ENCODE measurements around the gene DUT. TPM values are rescaled to one million over a fixed set of nuclear protein-coding genes. Genes with fewer than 3 reads are reported as not detected.

DUT gene
- total RNA-seq, 1 donor from 2014 or later = 81.0 TPM

DNA sequence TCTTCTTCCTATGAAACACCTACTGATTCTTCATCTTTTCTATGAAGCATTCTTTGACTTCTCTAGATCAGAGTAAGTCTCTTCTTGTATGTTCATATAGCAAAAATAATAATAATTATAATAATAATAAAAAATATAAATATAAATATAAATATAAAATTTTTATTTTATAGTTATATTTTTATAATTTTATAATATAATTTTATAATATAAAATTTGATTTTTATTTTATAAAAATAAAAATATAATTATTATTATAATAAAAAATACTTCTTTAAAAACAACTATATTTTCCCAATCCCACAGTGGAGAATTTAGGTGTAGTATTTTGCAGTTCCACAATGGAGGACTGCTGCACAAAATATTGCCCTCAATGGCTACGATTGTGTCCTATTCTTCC, 34.3 kb downstream of the DUT start:
- no peak overlapping the region for H3K4me3 Mint-ChIP-seq (ENCODE audit: unreplicated experiment)
- no peaks in the 10 kb centered on the region for H3K27me3 Mint-ChIP-seq (ENCODE audit: unreplicated experiment)
- DNase-seq (ENCODE audit: extremely low spot score, unreplicated experiment) = no peak
- peaks cover 7% of the 10 kb centered on the region for H3K9me3 Mint-ChIP-seq (ENCODE audit: unreplicated experiment)
- H3K4me1 Mint-ChIP-seq (ENCODE audit: unreplicated experiment) = peaks cover 16% of the 10 kb centered on the region
- no peaks in the 10 kb centered on the region for H3K36me3 Mint-ChIP-seq (ENCODE audit: unreplicated experiment)
- TF ChIP-seq, protein P1, sequence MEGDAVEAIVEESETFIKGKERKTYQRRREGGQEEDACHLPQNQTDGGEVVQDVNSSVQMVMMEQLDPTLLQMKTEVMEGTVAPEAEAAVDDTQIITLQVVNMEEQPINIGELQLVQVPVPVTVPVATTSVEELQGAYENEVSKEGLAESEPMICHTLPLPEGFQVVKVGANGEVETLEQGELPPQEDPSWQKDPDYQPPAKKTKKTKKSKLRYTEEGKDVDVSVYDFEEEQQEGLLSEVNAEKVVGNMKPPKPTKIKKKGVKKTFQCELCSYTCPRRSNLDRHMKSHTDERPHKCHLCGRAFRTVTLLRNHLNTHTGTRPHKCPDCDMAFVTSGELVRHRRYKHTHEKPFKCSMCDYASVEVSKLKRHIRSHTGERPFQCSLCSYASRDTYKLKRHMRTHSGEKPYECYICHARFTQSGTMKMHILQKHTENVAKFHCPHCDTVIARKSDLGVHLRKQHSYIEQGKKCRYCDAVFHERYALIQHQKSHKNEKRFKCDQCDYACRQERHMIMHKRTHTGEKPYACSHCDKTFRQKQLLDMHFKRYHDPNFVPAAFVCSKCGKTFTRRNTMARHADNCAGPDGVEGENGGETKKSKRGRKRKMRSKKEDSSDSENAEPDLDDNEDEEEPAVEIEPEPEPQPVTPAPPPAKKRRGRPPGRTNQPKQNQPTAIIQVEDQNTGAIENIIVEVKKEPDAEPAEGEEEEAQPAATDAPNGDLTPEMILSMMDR (IDR thresholded peaks at IDR 0.05) = no peak
- no peak overlapping the region for H3K27ac Mint-ChIP-seq (ENCODE audit: unreplicated experiment)

- TF ChIP-seq, protein P1 (IDR thresholded peaks at IDR 0.05) = no peak
- Mint-ChIP-seq H3K27me3 (ENCODE audit: unreplicated experiment) (no peaks in the 10 kb centered on the region), H3K4me1 (ENCODE audit: unreplicated experiment) (peaks cover 13% of the 10 kb centered on the region), H3K36me3 (ENCODE audit: unreplicated experiment) (no peaks in the 10 kb centered on the region), H3K9me3 (ENCODE audit: unreplicated experiment) (peaks cover 3% of the 10 kb centered on the region), H3K4me3 (ENCODE audit: unreplicated experiment) (no peak overlapping the region), H3K27ac (ENCODE audit: unreplicated experiment) (no peak overlapping the region)
- no peak for DNase-seq (ENCODE audit: extremely low spot score, unreplicated experiment)
Measured at GRCh38 chr15:48366584-48367312, 35.5 kb downstream of the DUT start.

DNA sequence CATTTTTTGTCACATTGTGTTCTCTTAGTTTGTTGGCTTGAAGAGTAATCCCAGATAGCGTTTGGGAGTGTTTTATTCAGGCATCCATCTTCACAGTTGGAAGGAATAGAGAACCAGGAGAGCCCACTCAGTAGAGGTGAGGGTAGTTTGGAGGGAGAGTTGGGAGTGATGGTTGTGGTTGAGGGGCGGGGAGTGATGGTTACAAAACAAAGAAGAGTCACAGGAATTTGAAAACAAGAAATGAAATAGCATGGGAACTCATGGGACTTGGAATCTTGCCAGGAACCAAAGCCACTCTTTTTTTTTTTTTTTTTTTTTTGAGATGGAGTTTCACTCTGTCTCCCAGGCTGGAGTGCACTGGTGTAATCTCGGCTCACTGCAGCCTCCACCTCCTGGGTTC, 36.3 kb downstream of the DUT start:
- H3K9me3 Mint-ChIP-seq (ENCODE audit: unreplicated experiment) = no peaks in the 10 kb centered on the region
- no peak overlapping the region for H3K4me3 Mint-ChIP-seq (ENCODE audit: unreplicated experiment)
- peaks cover 13% of the 10 kb centered on the region for H3K4me1 Mint-ChIP-seq (ENCODE audit: unreplicated experiment)
- no peaks in the 10 kb centered on the region for H3K27me3 Mint-ChIP-seq (ENCODE audit: unreplicated experiment)
- H3K36me3 Mint-ChIP-seq (ENCODE audit: unreplicated experiment) = no peaks in the 10 kb centered on the region
- TF ChIP-seq, protein P1 (IDR thresholded peaks at IDR 0.05) = no peak
- no peak overlapping the region for H3K27ac Mint-ChIP-seq (ENCODE audit: unreplicated experiment)
- DNase-seq (ENCODE audit: extremely low spot score, unreplicated experiment) = no peak

DNA sequence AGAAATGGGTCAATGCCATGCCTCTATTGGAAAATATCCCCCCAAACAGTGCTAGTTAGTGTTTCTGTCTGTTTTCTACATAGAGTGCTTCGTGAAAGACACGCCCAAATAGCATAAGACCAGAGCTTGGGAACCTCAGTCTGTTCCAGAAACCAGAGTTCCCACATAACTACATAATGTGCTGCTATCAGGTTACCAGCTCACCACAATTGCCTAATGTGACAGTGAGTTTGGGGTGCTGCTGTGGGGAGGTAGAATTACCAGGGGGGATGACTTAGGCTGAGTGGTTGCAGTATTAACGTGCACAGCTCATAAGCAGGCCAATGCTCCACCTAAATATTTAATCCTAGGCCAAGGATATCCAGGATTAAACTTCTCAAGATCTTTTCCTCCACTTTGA, 39.2 kb downstream of the DUT start:
- Mint-ChIP-seq H3K27me3 (ENCODE audit: unreplicated experiment) (no peaks in the 10 kb centered on the region), H3K4me1 (ENCODE audit: unreplicated experiment) (peaks cover 24% of the 10 kb centered on the region), H3K4me3 (ENCODE audit: unreplicated experiment) (no peak overlapping the region), H3K27ac (ENCODE audit: unreplicated experiment) (no peak overlapping the region), H3K36me3 (ENCODE audit: unreplicated experiment) (no peaks in the 10 kb centered on the region), H3K9me3 (ENCODE audit: unreplicated experiment) (no peaks in the 10 kb centered on the region)
- TF ChIP-seq, protein P1 (IDR thresholded peaks at IDR 0.05) = no peak
- no peak for DNase-seq (ENCODE audit: extremely low spot score, unreplicated experiment)

- Mint-ChIP-seq H3K9me3 (ENCODE audit: unreplicated experiment) (no peaks in the 10 kb centered on the region), H3K27ac (ENCODE audit: unreplicated experiment) (no peak overlapping the region), H3K4me3 (ENCODE audit: unreplicated experiment) (no peak overlapping the region), H3K36me3 (ENCODE audit: unreplicated experiment) (no peaks in the 10 kb centered on the region), H3K4me1 (ENCODE audit: unreplicated experiment) (peaks cover 32% of the 10 kb centered on the region), H3K27me3 (ENCODE audit: unreplicated experiment) (no peaks in the 10 kb centered on the region)
- no peak for DNase-seq (ENCODE audit: extremely low spot score, unreplicated experiment)
- TF ChIP-seq, protein P1 (IDR thresholded peaks at IDR 0.05) = no peak
Measured at GRCh38 chr15:48371550-48371949, 40.3 kb downstream of the DUT start.

All from osteocyte (in vitro differentiated cells).